ENCODE data around the gene LAMA1. TPM values are rescaled to one million over a fixed set of nuclear protein-coding genes. Genes with fewer than 3 reads are reported as not detected.

The LAMA1 gene
- total and polyA plus RNA-seq, 2 donors (not counting 3 experiments of a cell fraction or from before 2014, with no cell fraction given), result 0.04 TPM; not detected in 1

DNA sequence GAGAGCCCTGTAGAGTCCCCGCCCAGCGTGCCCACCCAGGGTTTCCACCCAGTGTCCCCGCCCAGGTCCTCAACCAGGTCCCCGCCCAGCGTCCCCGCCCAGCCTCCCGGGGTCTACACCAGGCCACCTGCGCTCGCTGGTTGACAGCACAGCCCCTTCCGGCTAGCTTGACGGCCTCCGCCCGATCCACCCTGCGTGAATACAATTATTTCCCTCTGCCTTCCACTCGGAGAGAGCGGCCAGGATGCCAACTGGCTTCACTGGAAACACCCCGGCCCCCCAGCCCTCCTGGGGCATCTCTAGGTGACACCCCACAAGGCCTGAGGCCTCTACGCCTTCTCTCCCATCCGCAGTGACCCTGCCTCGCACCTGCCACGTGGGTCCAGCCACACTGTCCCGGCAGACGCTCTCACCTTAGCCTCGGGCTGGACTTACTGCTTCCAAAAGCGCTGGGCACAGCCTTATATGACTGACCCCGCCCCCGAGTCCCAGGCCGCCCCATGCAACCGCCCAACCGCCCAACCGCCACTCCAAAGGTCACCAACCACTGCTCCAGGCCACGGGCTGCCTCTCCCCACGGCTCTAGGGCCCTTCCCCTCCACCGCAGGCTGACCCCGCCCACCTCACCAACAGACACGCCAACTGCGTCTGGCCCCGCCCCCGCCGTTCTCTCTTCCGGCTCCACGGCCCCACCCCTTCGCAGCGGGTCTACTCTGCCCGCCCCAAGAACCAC lies 188.1 kb downstream of the LAMA1 start:
- no peak overlapping the region for H3K9ac ChIP-seq (replicated peaks; ENCODE audit: extremely low read depth, insufficient read depth, low read length)
- no peaks in the 10 kb centered on the region for H3K4me1 ChIP-seq (ENCODE audit: control insufficient read depth, extremely low read depth, insufficient read depth, low read length)
- intact Hi-C loops (cut with micrococcal nuclease), result no loop called here
- no peaks in the 10 kb centered on the region for H3K27me3 ChIP-seq (ENCODE audit: control insufficient read depth in 2 of 2, insufficient read depth in 2 of 2, low read length in 2 of 2)
- no peaks in the 10 kb centered on the region for H3K79me2 ChIP-seq (ENCODE audit: control insufficient read depth, insufficient read depth, low read length)
- BruUV-seq (replicated peaks), result no TSS peak
- dilution Hi-C loops (cut with MboI; ENCODE audit: extremely low pct_ligation_motif_present, low sequenced_read_pairs), result no loop called here
- CTCF ChIA-PET, result interaction anchor here (1.8 kb wide), 1 partner anchor 10 kb away, joined by 5 read pairs; no protein-coding TSS in a partner anchor
- no peaks in the 10 kb centered on the region for H3K9me3 ChIP-seq (replicated peaks; ENCODE audit: control insufficient read depth, insufficient read depth, low read length)
- TF ChIP-seq POLR2A (IDR thresholded peaks at IDR 0.05; ENCODE audit: low read depth, low read length) (no peak), MYC (IDR thresholded peaks at IDR 0.05; ENCODE audit: low read depth, low read length) (no peak), JUN (IDR thresholded peaks at IDR 0.05; ENCODE audit: borderline replicate concordance, insufficient read depth, insufficient read length, low read depth) (no peak), GATA2 (IDR thresholded peaks at IDR 0.05; ENCODE audit: insufficient read depth, insufficient read length, low read depth, low read length) (no peak), POLR2AphosphoS5 (IDR thresholded peaks at IDR 0.05; ENCODE audit: insufficient read depth, low read depth, low read length) (no peak), FOS (IDR thresholded peaks at IDR 0.05; ENCODE audit: borderline replicate concordance, insufficient read depth, low read length) (no peak), EZH2 (IDR thresholded peaks at IDR 0.05; ENCODE audit: borderline replicate concordance, low read depth, low read length, severe bottlenecking) (no peak)
- TF ChIP-seq, protein P1, sequence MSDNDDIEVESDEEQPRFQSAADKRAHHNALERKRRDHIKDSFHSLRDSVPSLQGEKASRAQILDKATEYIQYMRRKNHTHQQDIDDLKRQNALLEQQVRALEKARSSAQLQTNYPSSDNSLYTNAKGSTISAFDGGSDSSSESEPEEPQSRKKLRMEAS (IDR thresholded peaks at IDR 0.05; ENCODE audit: insufficient read depth, insufficient read length), result no peak
- TF ChIP-seq, protein P2, sequence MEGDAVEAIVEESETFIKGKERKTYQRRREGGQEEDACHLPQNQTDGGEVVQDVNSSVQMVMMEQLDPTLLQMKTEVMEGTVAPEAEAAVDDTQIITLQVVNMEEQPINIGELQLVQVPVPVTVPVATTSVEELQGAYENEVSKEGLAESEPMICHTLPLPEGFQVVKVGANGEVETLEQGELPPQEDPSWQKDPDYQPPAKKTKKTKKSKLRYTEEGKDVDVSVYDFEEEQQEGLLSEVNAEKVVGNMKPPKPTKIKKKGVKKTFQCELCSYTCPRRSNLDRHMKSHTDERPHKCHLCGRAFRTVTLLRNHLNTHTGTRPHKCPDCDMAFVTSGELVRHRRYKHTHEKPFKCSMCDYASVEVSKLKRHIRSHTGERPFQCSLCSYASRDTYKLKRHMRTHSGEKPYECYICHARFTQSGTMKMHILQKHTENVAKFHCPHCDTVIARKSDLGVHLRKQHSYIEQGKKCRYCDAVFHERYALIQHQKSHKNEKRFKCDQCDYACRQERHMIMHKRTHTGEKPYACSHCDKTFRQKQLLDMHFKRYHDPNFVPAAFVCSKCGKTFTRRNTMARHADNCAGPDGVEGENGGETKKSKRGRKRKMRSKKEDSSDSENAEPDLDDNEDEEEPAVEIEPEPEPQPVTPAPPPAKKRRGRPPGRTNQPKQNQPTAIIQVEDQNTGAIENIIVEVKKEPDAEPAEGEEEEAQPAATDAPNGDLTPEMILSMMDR (IDR thresholded peaks at IDR 0.05; ENCODE audit: extremely low read depth in 1 of 2, insufficient read depth in 1 of 2, low read depth in 1 of 2, low read length in 2 of 2), result no peak
- POLR2A ChIA-PET, result no interaction called here
- FAIRE-seq (no peak), DNase-seq (ENCODE audit: low read depth, low spot score) (no peak)
- H3K27ac ChIP-seq (ENCODE audit: insufficient read depth, low read depth, low read length), result no peak overlapping the region
- H4K20me1 ChIP-seq (replicated peaks; ENCODE audit: control insufficient read depth, extremely low read depth, insufficient read depth, low read length), result no peaks in the 10 kb centered on the region
- H3K4me3 ChIP-seq (replicated peaks in 1 of 3; ENCODE audit: insufficient read depth in 1 of 3, low read depth in 1 of 3, low read length in 3 of 3), result no peak overlapping the region
- H3K9me1 ChIP-seq (replicated peaks; ENCODE audit: control insufficient read depth, extremely low read depth, insufficient read depth, low read length), result no peaks in the 10 kb centered on the region
- no peak overlapping the region for H2AFZ ChIP-seq (ENCODE audit: low read depth, low read length)
- H3K36me3 ChIP-seq (ENCODE audit: control insufficient read depth in 2 of 2, extremely low read depth in 1 of 2, insufficient read depth in 2 of 2, low read length in 2 of 2), result no peaks in the 10 kb centered on the region
- H3K4me2 ChIP-seq (ENCODE audit: insufficient read depth, low read length), result no peak overlapping the region

Data from endothelial cell of umbilical vein (primary cell).